Transverse colon (tissue), 4 donors: ENCODE results near the gene SERAC1. TPM values are rescaled to one million over a fixed set of nuclear protein-coding genes. Genes with fewer than 3 reads are reported as not detected.

Experiments
- DNase-seq: peaks from one replicate; pipeline ENCODE4 v3.0.0-alpha.2; 2019
- H3K27ac ChIP-seq, 4 donors: fragments of 200-600 bp; sonication (generic); 2 replicates each; pipeline ENCODE4 v1.5.1; 2016 to 2018; ENCODE audit warnings: inconsistent platforms in 4 of 4
- H3K27me3 ChIP-seq: fragments of 200-600 bp; sonication (generic); 2 replicates; pipeline ENCODE4 v1.5.1; 2017; ENCODE audit warnings: inconsistent platforms
- H3K36me3 ChIP-seq, 4 donors: fragments of 200-600 bp; sonication (generic); 2 replicates each; pipeline ENCODE4 v1.5.1; 2017 to 2019; ENCODE audit warnings: inconsistent platforms in 4 of 4
- H3K4me1 ChIP-seq, 4 donors: fragments of 200-600 bp; sonication (generic); 2 replicates each; pipeline ENCODE4 v1.5.1; 2017 to 2020; ENCODE audit warnings: inconsistent platforms in 4 of 4
- H3K4me3 ChIP-seq, 4 donors: fragments of 200-600 bp; sonication (generic); 1 replicate in 1 of 4; 2 replicates in 3 of 4; pipeline versions ENCODE4 v1.5.1 to v1.6.1; 2017 to 2019; ENCODE audit warnings: inconsistent platforms in 4 of 4
- H3K9me3 ChIP-seq, 2 donors: fragments of 200-600 bp; sonication (generic); 2 replicates each; pipeline ENCODE4 v1.5.1; 2017 to 2019; ENCODE audit warnings: inconsistent platforms in 2 of 2
- EP300 ChIP-seq: sonication (generic); formaldehyde crosslinking; IDR thresholded peaks from one replicate; pipeline ENCODE4 v1.6.1; 2017; ENCODE audit warnings: antibody characterized with exemption, low read depth
- POLR2A ChIP-seq: fragments of 450-650 bp; IDR thresholded peaks from one replicate; pipeline ENCODE4 v1.6.1; 2016; ENCODE audit warnings: antibody characterized with exemption, mild to moderate bottlenecking, moderate library complexity
- POLR2AphosphoS5 ChIP-seq, 3 donors: sonication (generic); formaldehyde crosslinking; IDR thresholded peaks; one replicate each; pipeline ENCODE4 v1.6.1; 2016; ENCODE audit warnings: antibody characterized with exemption in 3 of 3
- WGBS, 2 donors: methylation state at CpG; one replicate each; pipeline ENCODE4 v1.1.5; 2018; ENCODE audit warnings: low coverage in 1 of 2; 5-methylcytosine and 5-hydroxymethylcytosine counted together
- in situ Hi-C, 4 donors: fragments of 200-750 bp; cut with MboI; loops; one replicate each; pipeline versions ENCODE4 v1.15.0 to v1.15.1; 2017; ENCODE audit warnings: low sequenced_read_pairs in 3 of 4, low pct_ligation_motif_present in 1 of 4, low pct_unique_long_range_greater_than_20kb in 1 of 4
- intact Hi-C: fragments of 100-400 bp; cut with DNase I; formaldehyde crosslinking; loops from one replicate; pipeline ENCODE4 v1.15.1; 2023; ENCODE audit warnings: low total_unique reads
- total RNA-seq, 4 donors: library from RNA; depleted of rRNA; stranded (reverse); fragments of >200 nt; gene quantifications; one replicate each; pipeline ENCODE4 v1.1.0, GENCODE V29; 2016
- TF ChIP-seq, protein P1 (sequence below), 5 experiments: fragments of 200-600 bp in 3 of 5; fragments of 450-650 bp in 2 of 5; sonication (generic) in 3 of 5; IDR thresholded peaks; 1 replicate in 2 of 5; 2 replicates in 3 of 5; pipeline ENCODE4 v1.5.1; 2016 to 2017; ENCODE audit warnings: antibody characterized with exemption in 5 of 5, inconsistent platforms in 3 of 5, mild to moderate bottlenecking in 2 of 5, moderate library complexity in 1 of 5

Gene SERAC1
- total RNA-seq, 4 donors from 2014 or later, result 9.8 to 125 (median 13.5) TPM

- H3K9me3 ChIP-seq, result no peaks in the 10 kb centered on the region
- H3K27ac ChIP-seq, result no peak overlapping the region
- H3K4me1 ChIP-seq, result no peaks in the 10 kb centered on the region
- DNase-seq, result no peak
- H3K27me3 ChIP-seq, result no peaks in the 10 kb centered on the region
- in situ Hi-C loops (no loop called here), intact Hi-C loops (no loop called here)
- no peak overlapping the region for H3K4me3 ChIP-seq
- no peaks in the 10 kb centered on the region for H3K36me3 ChIP-seq
- WGBS, 2 donors, result 88 to 90% methylated on average over 5 of the region's 5 CpGs
- TF ChIP-seq POLR2AphosphoS5 (IDR thresholded peaks at IDR 0.05) (no peak), EP300 (no peak), POLR2A (no peak)
- TF ChIP-seq, protein P1, sequence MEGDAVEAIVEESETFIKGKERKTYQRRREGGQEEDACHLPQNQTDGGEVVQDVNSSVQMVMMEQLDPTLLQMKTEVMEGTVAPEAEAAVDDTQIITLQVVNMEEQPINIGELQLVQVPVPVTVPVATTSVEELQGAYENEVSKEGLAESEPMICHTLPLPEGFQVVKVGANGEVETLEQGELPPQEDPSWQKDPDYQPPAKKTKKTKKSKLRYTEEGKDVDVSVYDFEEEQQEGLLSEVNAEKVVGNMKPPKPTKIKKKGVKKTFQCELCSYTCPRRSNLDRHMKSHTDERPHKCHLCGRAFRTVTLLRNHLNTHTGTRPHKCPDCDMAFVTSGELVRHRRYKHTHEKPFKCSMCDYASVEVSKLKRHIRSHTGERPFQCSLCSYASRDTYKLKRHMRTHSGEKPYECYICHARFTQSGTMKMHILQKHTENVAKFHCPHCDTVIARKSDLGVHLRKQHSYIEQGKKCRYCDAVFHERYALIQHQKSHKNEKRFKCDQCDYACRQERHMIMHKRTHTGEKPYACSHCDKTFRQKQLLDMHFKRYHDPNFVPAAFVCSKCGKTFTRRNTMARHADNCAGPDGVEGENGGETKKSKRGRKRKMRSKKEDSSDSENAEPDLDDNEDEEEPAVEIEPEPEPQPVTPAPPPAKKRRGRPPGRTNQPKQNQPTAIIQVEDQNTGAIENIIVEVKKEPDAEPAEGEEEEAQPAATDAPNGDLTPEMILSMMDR (IDR thresholded peaks at IDR 0.05), result no peak
Observed at GRCh38 chr6:158110986-158111385, 57.1 kb downstream of the SERAC1 start.

GRCh38 chr6:158109748-158110147, 58.3 kb downstream of the SERAC1 start:
- no peak for DNase-seq

DNA sequence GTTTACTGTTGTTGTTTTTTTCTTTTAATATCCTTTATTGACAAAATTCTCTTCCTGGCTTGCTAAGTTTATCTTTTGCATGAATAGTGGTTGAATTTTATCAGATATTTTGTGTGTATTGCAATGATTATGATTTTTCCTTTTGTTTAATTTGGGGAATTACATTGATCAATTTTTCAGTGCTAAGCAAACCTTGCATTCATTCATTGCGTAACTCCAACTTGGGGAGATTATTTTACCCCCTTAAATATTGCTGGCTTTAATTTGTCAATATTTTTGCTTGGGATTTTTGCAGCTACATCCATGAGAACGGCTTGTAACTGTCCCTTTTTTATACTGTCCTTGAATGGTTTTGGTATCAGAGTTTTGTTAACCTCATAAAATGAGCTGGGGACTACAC, 63.4 kb downstream of the SERAC1 start:
- H3K36me3 ChIP-seq, result no peaks in the 10 kb centered on the region
- H3K27me3 ChIP-seq, result no peaks in the 10 kb centered on the region
- whole genome bisulfite sequencing, 2 donors, result 84 to 95% methylated on average over 2 of the region's 2 CpGs
- H3K27ac ChIP-seq, result no peak overlapping the region
- no peak for DNase-seq
- TF ChIP-seq POLR2A (no peak), POLR2AphosphoS5 (IDR thresholded peaks at IDR 0.05) (no peak), EP300 (no peak)
- TF ChIP-seq, protein P1 (IDR thresholded peaks at IDR 0.05), result no peak
- no peak overlapping the region for H3K4me3 ChIP-seq
- H3K9me3 ChIP-seq, result no peaks in the 10 kb centered on the region
- in situ Hi-C loops, result no loop called here
- no peaks in the 10 kb centered on the region for H3K4me1 ChIP-seq
- intact Hi-C loops, result no loop called here

More at GRCh38 chr6:158109748-158110147, 58.3 kb downstream of the SERAC1 start:
- Histone ChIP-seq H3K4me3 (no peak overlapping the region), H3K36me3 (no peaks in the 10 kb centered on the region), H3K9me3 (no peaks in the 10 kb centered on the region), H3K4me1 (no peaks in the 10 kb centered on the region), H3K27me3 (no peaks in the 10 kb centered on the region), H3K27ac (no peak overlapping the region)
- TF ChIP-seq, protein P1 (IDR thresholded peaks at IDR 0.05), result no peak
- TF ChIP-seq EP300, result no peak
- no peak for TF ChIP-seq POLR2AphosphoS5 (IDR thresholded peaks at IDR 0.05)
- no peak for TF ChIP-seq POLR2A
- WGBS, 2 donors, result 93 to 98% methylated on average over 2 of the region's 2 CpGs
- intact Hi-C loops, result no loop called here
- in situ Hi-C loops, result no loop called here

- H3K9me3 ChIP-seq, result no peaks in the 10 kb centered on the region
- no peak overlapping the region for H3K27ac ChIP-seq
- no peaks in the 10 kb centered on the region for H3K4me1 ChIP-seq
- no peak overlapping the region for H3K4me3 ChIP-seq
- intact Hi-C loops, result no loop called here
- TF ChIP-seq POLR2AphosphoS5 (IDR thresholded peaks at IDR 0.05) (no peak), POLR2A (no peak), EP300 (no peak)
- TF ChIP-seq, protein P1 (IDR thresholded peaks at IDR 0.05), result no peak
- H3K27me3 ChIP-seq, result no peaks in the 10 kb centered on the region
- H3K36me3 ChIP-seq, result no peaks in the 10 kb centered on the region
- DNase-seq, result no peak
- WGBS, 2 donors, result 93 to 100% methylated on average over 3 to 4 of the region's 4 CpGs
- in situ Hi-C loops, result no loop called here
Observed at GRCh38 chr6:158103228-158103627, 64.8 kb downstream of the SERAC1 start.
